ENCODE results near the gene TSFM.

- no peak for TF ChIP-seq CTCF (IDR thresholded peaks at IDR 0.05)
- TF ChIP-seq ATF3 (CRISPR knock-in tag; conservative IDR thresholded peaks at IDR 0.05): no peak
- TF ChIP-seq RELA (CRISPR knock-in tag; IDR thresholded peaks at IDR 0.05; ENCODE audit: borderline replicate concordance): no peak
- TF ChIP-seq NFATC4 (CRISPR knock-in tag; IDR thresholded peaks at IDR 0.05): no peak
- no peak for TF ChIP-seq ESRRA (CRISPR knock-in tag; IDR thresholded peaks at IDR 0.05; ENCODE audit: borderline replicate concordance)
- TF ChIP-seq NR2C2 (CRISPR knock-in tag; IDR thresholded peaks at IDR 0.05): no peak
- no peak for TF ChIP-seq TEAD4 (CRISPR knock-in tag; IDR thresholded peaks at IDR 0.05)
- TF ChIP-seq JUN (CRISPR knock-in tag; IDR thresholded peaks at IDR 0.05): no peak
Observed at GRCh38 chr12:57770734-57771133, 11.9 kb upstream of the TSFM start.
